Muscle layer of duodenum (tissue), 2 donors: ENCODE results near the gene DUSP28.

Experiments used
- H3K27ac ChIP-seq: one replicate; pipeline ENCODE4 v1.7.0; 2013; ENCODE audit warnings: mild to moderate bottlenecking, low read length
- H3K27me3 ChIP-seq: one replicate; pipeline ENCODE4 v1.7.0; 2013; ENCODE audit warnings: low read depth, mild to moderate bottlenecking, control low read depth, low read length
- H3K36me3 ChIP-seq, 2 donors: one replicate each; pipeline ENCODE4 v1.7.0; 2013; ENCODE audit warnings: low read length in 2 of 2, control low read depth in 1 of 2, mild to moderate bottlenecking in 1 of 2; ENCODE audit not compliant: insufficient read depth in 2 of 2, control insufficient read depth in 1 of 2
- H3K4me1 ChIP-seq, 2 donors: one replicate each; pipeline ENCODE4 v1.7.0; 2013; ENCODE audit warnings: low read length in 2 of 2, mild to moderate bottlenecking in 2 of 2, control low read depth in 1 of 2, moderate library complexity in 1 of 2; ENCODE audit not compliant: insufficient read depth in 2 of 2, control insufficient read depth in 1 of 2
- H3K4me3 ChIP-seq, 2 donors: one replicate each; pipeline ENCODE4 v1.7.0; 2013; ENCODE audit warnings: low read length in 2 of 2, low read depth in 1 of 2, mild to moderate bottlenecking in 1 of 2
- H3K9me3 ChIP-seq, 2 donors: one replicate each; pipeline ENCODE4 v1.7.0; 2013; ENCODE audit warnings: low read length in 2 of 2, control low read depth in 1 of 2, mild to moderate bottlenecking in 1 of 2; ENCODE audit not compliant: control insufficient read depth in 1 of 2
- donor health status: healthy.

The DUSP28 gene

DNA sequence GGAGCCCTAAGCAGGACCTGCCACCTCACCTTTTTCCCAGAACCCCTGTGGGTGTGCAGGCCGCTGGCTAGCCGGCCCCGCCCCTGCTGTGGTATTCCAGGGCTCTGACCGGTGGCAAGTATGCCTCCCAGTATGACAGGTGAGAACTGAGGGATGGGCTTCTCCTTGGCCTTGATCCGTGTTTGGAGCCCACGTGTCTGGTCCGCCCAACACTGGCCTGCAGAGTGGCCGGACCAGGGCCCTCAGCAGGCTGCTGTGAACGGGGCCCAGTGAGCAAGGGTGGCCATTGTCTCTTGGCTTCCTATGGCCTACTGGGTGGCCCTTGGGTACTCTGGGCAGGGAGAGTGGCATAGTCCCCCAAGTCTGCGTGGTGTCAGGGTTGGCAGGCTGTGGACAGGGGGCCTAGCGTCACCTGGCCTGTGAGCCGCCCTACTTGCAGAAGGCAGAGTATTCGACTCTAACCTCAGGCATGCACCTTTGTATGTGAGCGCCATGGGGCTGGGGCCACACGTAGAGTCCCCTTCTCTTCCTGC is 9.9 kb downstream of the DUSP28 start:
- H3K27me3 ChIP-seq, result no peaks in the 10 kb centered on the region
- peak overlapping the region; percentile 72 to 83 for H3K4me3 ChIP-seq
- no peak overlapping the region for H3K27ac ChIP-seq
- peaks cover 20 to 45% of the 10 kb centered on the region in 2 donors for H3K4me1 ChIP-seq
- H3K9me3 ChIP-seq, result no peaks in the 10 kb centered on the region
- H3K36me3 ChIP-seq, result peaks cover 0 to 21% of the 10 kb centered on the region in 2 donors

DNA sequence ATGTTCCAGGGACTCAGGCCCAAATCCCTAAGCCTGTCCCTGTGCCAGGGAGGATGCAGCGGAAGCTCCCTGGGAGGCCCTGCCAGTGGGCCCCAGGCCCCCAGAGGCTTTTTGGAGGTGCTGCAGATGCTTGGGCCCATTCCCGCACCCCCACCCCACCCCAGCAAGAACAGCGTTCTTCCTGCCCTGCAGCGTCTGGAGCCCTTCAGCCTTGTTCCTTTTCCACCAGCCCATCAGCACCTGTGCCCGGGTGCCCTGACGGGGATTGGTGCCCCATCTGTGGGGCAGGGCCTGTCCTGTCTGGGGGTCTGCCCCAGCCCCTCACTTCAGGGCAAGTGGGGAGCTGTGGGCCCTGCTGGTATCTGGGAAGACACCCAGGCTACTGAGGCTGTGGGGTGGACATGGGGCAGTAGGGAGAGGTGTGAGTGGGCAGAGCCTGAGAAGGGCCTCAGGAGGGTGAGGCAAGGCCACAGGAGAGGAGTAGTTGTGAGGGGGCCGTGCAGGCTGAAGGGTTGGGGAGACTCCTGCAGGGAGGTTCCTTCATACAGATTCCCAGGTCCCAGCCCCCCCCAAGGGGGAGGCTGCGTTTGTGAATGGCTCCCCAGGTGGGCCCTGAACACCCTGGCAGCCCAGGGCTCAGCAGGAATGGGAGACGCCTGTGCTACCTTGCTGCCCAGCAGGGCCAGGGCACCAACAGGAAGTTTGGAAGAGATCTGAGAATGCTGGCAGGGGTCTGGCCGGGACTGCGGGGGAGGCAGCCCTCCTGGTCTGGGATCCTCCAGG is 10.6 kb downstream of the DUSP28 start:
- Histone ChIP-seq H3K4me1 (peaks cover 17 to 42% of the 10 kb centered on the region in 2 donors), H3K4me3 (peak overlapping the region in 1 of 2 donors; percentile 83), H3K36me3 (peaks cover 0 to 27% of the 10 kb centered on the region in 2 donors), H3K9me3 (no peaks in the 10 kb centered on the region), H3K27me3 (no peaks in the 10 kb centered on the region), H3K27ac (no peak overlapping the region)

DNA sequence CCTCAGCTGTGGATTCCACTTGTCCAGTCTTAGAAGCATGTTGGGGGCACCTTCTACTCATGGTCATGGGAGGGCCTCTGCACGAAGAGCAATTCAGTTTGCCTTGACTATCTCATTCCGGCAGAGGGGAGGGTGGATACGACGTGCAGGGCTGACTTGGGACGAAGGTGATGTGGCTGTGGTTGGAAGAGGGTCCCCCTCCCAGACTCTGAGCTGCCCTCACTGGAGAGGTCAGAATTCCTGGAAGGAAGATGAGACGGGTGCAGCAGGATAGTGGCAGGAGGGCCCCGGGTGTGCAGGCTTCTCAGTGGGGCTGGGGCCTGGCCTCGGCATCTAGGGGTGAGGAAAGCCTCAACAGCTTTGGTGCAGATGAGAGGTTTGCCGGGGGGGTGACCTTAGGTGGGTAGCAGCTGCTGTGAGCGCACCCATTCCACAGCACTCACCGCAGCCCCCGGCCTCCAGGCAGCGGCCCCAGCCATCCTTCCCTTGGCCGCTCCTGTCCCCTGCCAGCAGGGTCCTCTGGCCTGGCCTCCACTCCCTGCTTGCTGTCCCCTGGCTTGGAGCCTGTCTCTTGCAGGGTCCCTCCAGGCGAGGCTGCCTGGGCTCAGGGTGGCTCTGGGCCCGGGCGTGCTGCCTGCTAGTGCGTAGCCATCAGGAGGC is 11.3 kb downstream of the DUSP28 start:
- H3K27ac ChIP-seq, result no peak overlapping the region
- H3K9me3 ChIP-seq, result no peaks in the 10 kb centered on the region
- H3K4me1 ChIP-seq, result peaks cover 13 to 36% of the 10 kb centered on the region in 2 donors
- H3K27me3 ChIP-seq, result no peaks in the 10 kb centered on the region
- H3K4me3 ChIP-seq, result no peak overlapping the region
- H3K36me3 ChIP-seq, result peaks cover 0 to 34% of the 10 kb centered on the region in 2 donors

DNA sequence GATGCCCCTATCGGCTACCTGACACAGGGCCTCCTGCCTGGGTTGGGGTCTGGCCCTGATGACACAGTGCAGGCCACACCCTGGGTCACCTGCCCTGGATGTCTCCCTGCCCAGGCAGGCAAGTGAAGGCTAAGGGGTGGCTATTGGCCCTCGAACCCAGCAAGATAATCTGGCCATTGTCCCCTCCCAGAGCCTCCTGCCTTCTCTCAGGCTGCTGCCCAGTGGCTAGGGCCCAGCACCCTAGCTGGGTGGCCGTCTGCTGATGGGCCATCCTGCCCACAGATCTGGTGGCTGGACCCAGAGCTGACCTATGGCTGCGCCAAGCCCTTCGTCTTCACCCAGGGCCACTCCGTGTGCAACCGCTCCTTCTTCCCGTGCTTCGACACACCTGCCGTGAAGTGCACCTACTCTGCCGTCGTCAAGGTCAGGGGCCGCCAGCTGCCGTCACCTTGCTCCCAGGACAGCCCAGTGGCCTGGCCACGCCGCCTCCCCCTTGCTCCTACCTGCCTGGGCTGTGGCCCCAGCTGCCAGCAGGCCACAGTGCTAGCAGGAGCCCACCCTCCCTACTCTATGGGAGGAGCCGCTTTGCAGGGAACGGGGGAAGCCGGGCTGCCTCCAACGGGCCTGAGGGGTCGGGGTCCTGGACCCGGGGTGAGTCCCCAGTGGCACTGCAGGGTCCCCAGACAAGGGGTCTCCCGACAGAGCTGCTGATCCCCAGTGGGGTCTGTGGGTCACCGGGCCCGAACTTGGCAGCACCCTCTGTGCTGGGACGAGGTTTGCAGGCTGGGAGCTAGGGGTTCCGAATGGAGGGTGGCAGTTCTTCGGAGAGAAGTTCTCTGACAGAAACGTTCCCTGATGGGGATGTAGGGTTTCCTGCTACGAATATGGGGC is 12.2 kb downstream of the DUSP28 start:
- Histone ChIP-seq H3K36me3 (peaks cover 4 to 44% of the 10 kb centered on the region in 2 donors), H3K27me3 (no peaks in the 10 kb centered on the region), H3K4me3 (no peak overlapping the region), H3K27ac (no peak overlapping the region), H3K4me1 (peaks cover 9 to 27% of the 10 kb centered on the region in 2 donors), H3K9me3 (no peaks in the 10 kb centered on the region)

DNA sequence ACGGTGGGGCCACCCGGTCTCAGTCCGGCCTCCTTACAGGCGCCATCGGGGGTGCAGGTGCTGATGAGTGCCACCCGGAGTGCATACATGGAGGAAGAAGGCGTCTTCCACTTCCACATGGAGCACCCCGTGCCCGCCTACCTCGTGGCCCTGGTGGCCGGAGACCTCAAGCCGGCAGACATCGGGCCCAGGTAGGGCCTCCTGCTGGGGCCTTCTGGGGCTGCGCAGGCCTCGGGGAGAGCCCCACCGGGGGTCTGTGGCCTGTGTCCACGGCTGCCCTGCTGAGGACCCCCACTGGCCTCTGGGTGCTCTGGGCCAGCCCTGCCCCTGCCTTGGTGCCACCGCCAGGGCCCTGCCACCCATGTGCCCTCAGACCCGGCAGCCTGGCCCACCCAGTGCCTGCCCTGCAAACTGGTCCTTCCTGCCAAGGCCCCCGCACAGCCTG is 12.9 kb downstream of the DUSP28 start:
- Histone ChIP-seq H3K4me3 (no peak overlapping the region), H3K4me1 (peaks cover 5 to 22% of the 10 kb centered on the region in 2 donors), H3K27ac (no peak overlapping the region), H3K9me3 (no peaks in the 10 kb centered on the region), H3K27me3 (no peaks in the 10 kb centered on the region), H3K36me3 (peaks cover 4 to 51% of the 10 kb centered on the region in 2 donors)

DNA sequence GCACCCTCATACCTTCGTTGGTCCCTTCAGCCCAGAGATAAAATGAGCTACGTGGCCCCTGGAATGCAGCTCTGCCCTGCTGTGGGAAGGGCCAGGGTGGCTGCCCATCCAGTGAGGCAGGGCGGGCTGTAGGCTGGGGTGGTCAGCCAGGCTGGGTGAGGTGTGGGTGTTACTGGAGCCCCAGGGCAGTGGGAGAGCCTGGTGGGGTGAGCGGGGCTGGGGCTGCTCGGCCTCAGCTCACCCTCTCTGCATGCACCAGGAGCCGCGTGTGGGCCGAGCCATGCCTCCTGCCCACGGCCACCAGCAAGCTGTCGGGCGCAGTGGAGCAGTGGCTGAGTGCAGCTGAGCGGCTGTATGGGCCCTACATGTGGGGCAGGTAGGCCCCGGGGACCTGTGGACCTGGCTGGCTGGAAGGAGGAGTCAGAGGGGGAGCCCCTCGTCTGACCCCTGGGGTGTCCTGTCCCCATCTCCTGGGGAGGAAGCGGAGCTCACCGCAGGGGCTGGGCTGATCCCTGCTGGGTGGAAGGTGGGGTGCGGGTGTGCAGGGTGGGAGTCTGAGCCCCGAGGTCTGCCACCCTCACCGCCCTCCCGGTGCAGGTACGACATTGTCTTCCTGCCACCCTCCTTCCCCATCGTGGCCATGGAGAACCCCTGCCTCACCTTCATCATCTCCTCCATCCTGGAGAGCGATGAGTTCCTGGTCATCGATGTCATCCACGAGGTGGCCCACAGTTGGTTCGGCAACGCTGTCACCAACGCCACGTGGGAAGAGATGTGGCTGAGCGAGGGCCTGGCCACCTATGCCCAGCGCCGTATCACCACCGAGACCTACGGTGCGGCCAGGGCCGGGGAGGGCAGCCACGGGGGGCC is 13.6 kb downstream of the DUSP28 start:
- peaks cover 4 to 57% of the 10 kb centered on the region in 2 donors for H3K36me3 ChIP-seq
- no peak overlapping the region for H3K4me3 ChIP-seq
- no peaks in the 10 kb centered on the region for H3K27me3 ChIP-seq
- H3K4me1 ChIP-seq, result peaks cover 5 to 22% of the 10 kb centered on the region in 2 donors
- no peak overlapping the region for H3K27ac ChIP-seq
- H3K9me3 ChIP-seq, result no peaks in the 10 kb centered on the region

DNA sequence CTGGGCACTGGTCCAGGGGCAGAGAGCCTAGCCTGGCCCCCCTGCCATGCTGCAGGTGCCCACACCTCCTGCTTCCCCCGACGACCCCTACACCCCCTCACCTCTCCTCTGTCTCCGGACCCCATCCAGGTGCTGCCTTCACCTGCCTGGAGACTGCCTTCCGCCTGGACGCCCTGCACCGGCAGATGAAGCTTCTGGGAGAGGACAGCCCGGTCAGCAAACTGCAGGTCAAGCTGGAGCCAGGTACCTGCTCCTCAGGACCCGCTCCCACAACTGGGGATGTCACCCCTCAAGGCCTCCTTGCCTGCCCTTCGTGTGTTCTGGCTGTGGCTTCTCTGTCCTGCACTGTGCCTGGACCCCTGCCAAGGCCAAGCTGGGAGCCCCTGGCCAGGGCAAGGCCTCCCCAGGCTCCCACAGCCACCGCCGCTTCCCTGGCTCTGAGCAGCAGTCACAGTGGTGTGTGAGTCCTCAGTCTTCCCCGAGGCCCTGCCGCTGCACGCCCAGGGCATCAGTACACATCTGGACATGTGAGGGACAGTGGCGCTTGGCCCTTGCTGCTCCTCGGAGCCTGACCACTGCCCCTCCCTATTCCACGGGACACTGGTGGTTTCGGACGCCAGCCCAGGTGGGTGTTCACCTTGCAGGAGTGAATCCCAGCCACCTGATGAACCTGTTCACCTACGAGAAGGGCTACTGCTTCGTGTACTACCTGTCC is 14.4 kb downstream of the DUSP28 start:
- H3K4me3 ChIP-seq, result no peak overlapping the region
- peaks cover 4 to 57% of the 10 kb centered on the region in 2 donors for H3K36me3 ChIP-seq
- no peaks in the 10 kb centered on the region for H3K9me3 ChIP-seq
- no peaks in the 10 kb centered on the region for H3K27me3 ChIP-seq
- no peak overlapping the region for H3K27ac ChIP-seq
- peaks cover 7 to 26% of the 10 kb centered on the region in 2 donors for H3K4me1 ChIP-seq

DNA sequence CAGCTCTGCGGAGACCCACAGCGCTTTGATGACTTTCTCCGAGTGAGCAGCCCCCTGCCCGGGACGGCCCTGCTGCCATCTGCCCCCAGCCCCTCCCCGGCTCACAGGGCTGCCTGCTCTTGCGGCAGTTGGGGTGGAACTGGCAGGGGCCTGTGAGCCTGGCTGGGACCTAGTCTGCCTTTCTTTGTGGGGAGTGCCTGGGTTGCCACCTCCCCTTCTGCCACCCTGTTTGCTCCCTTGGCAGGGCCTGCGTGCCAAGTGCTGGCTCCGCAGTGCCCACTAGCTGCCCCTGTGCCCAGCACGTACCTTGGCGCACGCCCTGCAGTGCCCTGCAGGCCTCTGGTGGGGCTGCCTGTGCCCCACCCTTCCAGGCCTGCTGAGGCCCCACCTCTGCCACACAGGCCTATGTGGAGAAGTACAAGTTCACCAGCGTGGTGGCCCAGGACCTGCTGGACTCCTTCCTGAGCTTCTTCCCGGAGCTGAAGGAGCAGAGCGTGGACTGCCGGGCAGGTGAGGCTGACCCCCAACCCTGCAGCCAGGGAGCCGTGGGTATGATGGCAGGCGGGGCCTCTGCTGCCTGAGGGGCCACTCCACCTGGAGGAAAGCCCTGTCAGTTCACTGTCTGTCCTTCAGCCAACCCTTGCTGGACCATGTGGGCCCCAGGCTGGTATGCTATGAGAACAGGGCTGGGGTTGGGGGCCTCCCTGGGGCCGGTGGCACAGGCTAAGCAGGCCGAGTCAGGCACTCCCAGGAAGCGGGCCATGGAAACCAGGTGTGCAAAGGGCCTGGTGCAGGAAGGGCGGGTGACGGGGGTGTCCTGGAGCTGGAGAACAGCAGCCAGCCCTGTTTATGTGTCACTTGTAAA is 15.2 kb downstream of the DUSP28 start:
- peaks cover 4 to 57% of the 10 kb centered on the region in 2 donors for H3K36me3 ChIP-seq
- H3K4me1 ChIP-seq, result peaks cover 8 to 26% of the 10 kb centered on the region in 2 donors
- H3K9me3 ChIP-seq, result no peaks in the 10 kb centered on the region
- no peaks in the 10 kb centered on the region for H3K27me3 ChIP-seq
- no peak overlapping the region for H3K4me3 ChIP-seq
- no peak overlapping the region for H3K27ac ChIP-seq

DNA sequence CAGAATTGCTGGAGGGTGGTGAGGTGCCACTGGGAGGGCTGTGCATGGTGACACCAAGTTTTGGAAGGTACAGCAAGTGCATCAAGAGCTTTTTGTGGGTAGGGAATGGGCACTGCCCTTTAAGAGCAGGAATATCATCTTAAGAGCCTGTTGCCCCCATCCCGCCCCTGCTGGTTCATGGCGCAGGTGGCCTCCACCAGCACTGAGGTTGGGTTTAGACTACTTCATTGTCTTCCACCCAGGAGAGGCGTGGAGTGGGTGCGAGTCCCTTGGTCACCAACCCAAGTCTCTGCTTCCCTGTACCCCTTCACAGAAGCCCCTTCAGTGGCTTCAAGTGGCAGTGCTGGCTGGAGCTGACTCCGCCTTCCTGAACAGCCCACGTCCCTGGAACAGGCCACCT is 15.9 kb downstream of the DUSP28 start:
- H3K27ac ChIP-seq, result no peak overlapping the region
- H3K36me3 ChIP-seq, result peaks cover 4 to 57% of the 10 kb centered on the region in 2 donors
- H3K4me1 ChIP-seq, result peaks cover 8 to 19% of the 10 kb centered on the region in 2 donors

More for the DNA sequence above, 15.9 kb downstream of the DUSP28 start:
- no peaks in the 10 kb centered on the region for H3K27me3 ChIP-seq
- H3K9me3 ChIP-seq, result no peaks in the 10 kb centered on the region
- H3K4me3 ChIP-seq, result no peak overlapping the region
